Stimulated activated CD4-positive, alpha-beta T cell treated with anti-CD3 and anti-CD28 coated beads, TNF-alpha, amount 100 ng/mL, for 24 hours (primary cell): Measurements from ENCODE around the gene TMEM202.
"Not testable (repeated sequence)": the region's sequence is repeated elsewhere in the genome, so short reads cannot be mapped to it uniquely, and the experiment has no call there.

Experiments used
- DNase-seq, 3 experiments: peaks; one replicate each; pipeline ENCODE4 v3.0.0-alpha.2; 2020; ENCODE audit warnings: low read depth in 3 of 3

Gene TMEM202

GRCh38 chr15:72404356-72404755 lies 6.3 kb downstream of the TMEM202 start:
- no peak for DNase-seq

DNA sequence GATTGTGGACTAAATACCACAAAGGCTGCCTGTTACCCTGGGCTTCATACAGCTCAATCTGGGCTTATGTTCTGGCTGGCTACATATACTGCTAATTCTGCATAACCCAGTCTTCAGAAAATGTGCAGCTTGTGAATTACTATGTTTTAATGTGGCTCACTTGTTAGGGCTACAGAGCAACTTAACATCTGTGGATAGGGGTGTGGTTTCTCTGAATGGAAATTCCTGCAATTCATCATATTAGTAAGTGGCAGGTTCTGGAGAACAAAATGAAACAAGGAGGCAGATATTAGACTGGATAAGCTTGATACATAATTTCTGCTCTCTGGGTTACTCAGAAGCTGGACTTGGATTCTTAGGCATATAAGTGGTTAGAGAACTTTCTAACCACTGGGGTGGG lies 6.7 kb downstream of the TMEM202 start:
- no peak for DNase-seq

DNA sequence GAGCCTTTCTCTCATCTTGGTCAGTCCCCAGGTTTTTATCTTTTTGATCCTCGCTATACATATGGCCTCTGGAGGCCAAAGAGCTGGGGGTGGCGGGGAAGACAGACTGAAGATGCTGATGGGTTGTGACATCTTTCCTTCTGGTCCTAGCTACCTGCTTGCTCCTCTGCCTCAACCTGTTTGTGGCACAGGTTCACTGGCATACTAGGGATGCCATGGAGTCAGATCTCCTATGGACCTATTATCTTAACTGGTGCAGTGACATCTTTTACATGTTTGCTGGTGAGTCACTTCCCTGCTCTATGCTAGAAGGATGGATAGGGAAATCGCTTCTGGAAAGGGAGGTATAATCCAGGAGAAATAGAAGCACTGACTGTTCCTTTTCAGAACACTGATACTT lies 8.8 kb downstream of the TMEM202 start:
- no peak for DNase-seq

DNA sequence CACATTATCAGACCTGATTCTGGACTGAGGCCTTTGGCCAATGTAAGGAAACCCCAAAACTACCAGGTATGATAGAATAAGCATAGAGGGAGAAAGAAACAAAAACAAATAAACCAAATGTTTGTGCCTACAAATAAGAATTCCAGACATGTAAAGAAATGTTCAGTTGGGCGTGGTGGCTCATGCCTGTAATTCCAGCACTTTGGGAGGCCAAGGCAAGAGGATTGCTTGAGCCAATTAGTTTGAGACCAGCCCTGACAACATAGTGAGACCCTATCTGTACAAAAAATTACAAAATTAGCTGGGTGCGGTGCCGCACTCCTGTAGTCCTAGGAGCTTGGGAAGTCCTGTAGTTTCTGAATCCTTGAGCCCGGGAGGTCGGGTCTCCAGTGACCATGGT lies 13.0 kb downstream of the TMEM202 start:
- DNase-seq = no peak

- DNase-seq = no peak
These were observed 13.4 kb downstream of the TMEM202 start for GRCh38 chr15:72411544-72411943.

DNA sequence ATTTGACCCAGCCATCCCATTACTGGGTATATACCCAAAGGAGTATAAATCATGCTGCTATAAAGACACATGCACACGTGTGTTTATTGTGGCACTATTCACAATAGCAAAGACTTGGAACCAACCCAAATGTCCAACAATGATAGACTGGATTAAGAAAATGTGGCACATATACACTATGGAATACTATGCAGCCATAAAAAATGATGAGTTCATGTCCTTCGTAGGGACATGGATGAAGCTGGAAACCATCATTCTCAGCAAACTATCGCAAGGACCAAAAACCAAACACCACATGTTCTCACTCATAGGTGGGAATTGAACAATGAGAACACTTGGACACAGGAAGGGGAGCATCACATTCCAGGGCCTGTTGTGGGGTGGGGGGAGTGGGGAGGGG lies 15.2 kb downstream of the TMEM202 start:
- not testable (repeated sequence) for DNase-seq

DNA sequence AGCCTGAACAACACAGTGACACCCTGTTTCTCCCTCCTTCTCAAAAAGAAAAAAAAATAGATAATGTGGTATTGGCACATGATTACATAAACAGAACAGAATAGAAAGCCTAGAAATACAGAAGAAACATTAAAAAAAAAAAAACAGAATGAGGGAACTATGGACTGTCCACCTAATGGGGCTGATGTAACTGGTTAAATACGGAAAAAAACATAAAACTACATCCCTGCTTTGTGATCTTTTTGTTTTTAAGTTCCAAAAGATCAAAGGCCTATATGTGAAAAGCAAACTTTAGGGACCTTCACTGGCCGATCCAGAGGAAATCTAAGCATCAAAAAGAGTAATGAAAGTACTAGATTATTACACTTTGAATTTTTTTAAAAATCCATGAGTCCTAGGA lies 17.2 kb downstream of the TMEM202 start:
- no peak for DNase-seq

- DNase-seq = not testable (repeated sequence)
These were observed 21.7 kb downstream of the TMEM202 start for GRCh38 chr15:72419768-72420167.

DNA sequence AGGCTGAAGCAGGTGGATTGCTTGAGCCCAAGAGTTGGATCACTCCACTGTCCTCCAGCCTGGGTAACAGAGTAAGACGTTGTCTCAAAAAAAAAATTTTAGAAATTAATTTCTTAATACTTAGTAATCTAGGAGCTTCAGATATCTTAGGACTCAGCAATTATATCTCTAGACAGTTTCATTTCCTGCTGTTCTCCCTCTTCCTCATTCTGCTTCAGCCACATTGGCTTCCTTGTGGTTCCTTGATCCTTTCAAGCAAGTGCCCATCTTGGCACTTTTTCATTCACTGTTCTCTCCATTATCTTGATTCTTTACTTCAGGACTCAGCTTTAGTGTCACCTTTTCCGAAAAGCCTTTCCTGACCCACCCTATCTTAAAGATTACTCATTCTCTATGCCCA lies 22.5 kb downstream of the TMEM202 start:
- DNase-seq = no peak

- DNase-seq = no peak
These were observed 23.4 kb downstream of the TMEM202 start for GRCh38 chr15:72421484-72421883.

- DNase-seq = no peak
These were observed 25.2 kb downstream of the TMEM202 start for GRCh38 chr15:72423256-72423655.

- no peak for DNase-seq
These were observed 28.6 kb downstream of the TMEM202 start for GRCh38 chr15:72426753-72427152.

DNA sequence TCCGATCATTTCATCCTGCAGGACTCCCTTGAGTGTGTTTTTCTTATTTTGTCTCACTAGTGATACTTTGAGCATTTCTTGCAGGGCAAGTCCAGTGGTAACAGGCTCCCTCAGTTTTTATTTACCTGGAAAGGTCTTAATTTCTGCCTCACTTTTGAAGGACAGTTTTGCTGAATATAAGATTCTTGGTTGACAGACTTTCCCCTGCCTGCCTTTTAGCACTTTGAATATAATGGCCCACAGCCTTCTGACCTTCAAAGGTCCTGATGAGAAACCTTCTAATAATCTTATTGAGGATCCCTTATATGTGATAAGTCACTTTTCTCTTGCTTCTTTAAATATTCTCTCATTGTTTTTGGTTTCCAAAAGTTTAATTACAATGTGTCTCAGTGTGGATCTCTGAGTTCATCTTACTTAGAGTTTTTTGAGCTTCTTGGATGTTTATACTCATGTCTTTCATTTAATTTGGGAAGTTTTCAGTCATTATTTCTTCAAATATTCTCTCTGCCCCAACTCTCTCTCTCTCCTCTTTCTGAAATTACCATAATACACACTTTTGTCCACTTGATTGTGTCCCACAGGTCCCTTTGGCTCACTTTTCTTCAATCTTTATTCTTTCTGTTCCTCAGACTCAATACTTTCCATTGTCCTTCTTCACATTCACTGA lies 39.7 kb downstream of the TMEM202 start:
- no peak for DNase-seq

DNA sequence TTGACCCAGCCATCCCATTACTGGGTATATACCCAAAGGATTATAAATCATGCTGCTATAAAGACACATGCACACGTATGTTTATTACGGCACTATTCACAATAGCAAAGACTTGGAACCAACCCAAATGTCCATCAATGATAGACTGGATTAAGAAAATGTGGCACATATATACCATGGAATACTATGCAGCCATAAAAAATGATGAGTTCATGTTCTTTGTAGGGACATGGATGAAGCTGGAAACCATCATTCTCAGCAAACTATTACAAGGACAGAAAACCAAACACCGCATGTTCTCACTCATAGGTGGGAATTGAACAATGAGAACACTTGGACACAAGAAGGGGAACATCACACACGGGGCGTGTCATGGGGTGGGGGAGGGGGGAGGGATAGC lies 44.7 kb downstream of the TMEM202 start:
- not testable (repeated sequence) for DNase-seq

DNA sequence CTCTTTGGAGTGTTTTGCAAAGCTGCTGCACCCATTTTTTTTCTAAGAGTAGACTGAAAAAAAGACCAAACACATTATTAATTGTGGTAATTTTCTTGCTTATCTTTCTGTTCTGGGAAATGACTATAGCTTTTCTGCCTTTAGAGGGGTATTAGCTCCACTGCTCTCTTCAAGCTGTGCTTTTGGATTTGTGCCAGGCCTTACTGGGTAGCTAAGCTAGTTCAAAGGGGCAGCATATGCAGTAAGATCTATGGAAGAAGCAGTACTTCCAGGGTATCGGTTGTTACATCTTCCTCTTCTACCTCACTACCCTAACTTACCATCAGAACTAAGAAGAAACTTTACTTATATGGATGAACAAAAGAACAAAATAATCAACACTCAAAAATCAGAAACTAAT lies 47.3 kb downstream of the TMEM202 start:
- DNase-seq = no peak

DNA sequence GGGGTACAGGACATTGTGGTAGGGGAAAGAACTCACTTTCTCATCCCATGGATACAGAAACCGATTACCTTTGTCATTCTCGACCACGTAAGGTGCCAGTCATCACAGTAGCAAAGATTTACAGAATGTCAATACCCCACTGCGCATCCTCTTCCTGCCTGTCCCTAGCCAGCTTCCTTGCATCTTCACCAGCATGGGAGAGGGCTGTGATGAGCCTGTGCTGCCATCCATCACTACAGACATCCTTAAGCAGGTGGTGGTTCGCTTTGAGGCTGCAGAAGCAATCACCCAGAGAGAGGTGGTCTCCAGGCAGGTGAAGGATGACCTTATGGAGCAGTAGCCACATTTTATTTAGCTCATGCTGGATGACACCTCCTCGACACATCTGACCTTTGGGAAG lies 52.7 kb downstream of the TMEM202 start:
- no peak for DNase-seq

DNA sequence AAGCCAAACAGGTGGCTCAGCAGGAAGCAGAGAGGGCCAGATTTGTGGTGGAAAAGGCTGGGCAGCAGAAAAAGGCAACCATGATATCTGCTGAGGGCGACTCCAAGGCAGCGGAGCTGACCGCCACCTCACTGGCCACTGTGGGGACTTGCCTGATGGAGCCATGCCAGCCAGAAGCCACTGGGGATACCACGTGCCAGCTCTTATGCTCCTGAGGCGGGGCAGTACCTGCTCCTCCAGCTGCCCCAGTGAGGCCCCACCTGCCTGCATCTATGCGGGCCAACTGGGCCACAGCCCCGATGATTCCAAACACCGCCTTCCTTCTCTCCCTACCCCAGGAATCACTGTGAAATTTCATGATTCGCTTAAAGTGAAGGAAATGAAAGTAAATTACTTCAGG lies 53.1 kb downstream of the TMEM202 start:
- DNase-seq = no peak

DNA sequence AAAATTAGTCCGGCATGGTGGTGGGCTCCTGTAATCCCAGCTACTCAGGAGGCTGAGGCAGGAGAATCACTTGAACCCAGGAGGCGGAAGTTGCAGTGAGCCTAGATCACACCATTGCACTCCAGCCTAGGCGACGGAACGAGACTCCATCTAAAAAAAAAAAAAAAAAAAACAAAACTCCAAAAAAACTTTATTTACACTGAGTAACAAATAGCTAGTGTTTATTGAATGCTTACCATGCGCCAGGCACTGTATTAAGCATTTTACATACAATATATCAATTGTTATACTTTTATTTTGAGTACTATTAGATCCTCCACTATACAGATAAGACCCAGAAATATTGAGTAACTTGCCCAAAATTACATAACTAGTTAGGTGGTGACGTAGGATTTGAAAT lies 58.6 kb downstream of the TMEM202 start:
- no peak for DNase-seq
